Panc1 (cell line): ENCODE measurements around the gene SHOC1. TPM values are rescaled to one million over a fixed set of nuclear protein-coding genes. Genes with fewer than 3 reads are reported as not detected.

Experiments used
- ATAC-seq: fragments of 200-7000 bp; cut with Tn5 transposase; 2 replicates; pipeline ENCODE4 v1.9.1; 2020; ENCODE audit warnings: mild to moderate bottlenecking, moderate library complexity
- BruUV-seq: library from RNA; stranded (reverse); fragments of 400-500 nt; replicated peaks from 2 replicates; lab custom pipeline; 2021; lab: Mats Ljungman, UMichigan
- CTCF ChIA-PET: fragments of 300-600 bp; sonication (Branson Sonifier 250); formaldehyde crosslinking; loops from one replicate; lab custom pipeline; 2022; ENCODE audit warnings: antibody characterized with exemption; lab: Charles Lee
- POLR2A ChIA-PET: fragments of 300-600 bp; sonication (Branson Sonifier 250); formaldehyde crosslinking; loops from one replicate; lab custom pipeline; 2022; ENCODE audit warnings: antibody characterized with exemption; lab: Charles Lee
- DNase-seq: peaks from one replicate; pipeline ENCODE4 v3.0.0-alpha.2; 2010; ENCODE audit warnings: low read depth, low spot score
- H3K27ac ChIP-seq: 2 replicates; pipeline ENCODE4 v1.5.1; 2011; ENCODE audit warnings: mild to moderate bottlenecking, low read length, inconsistent platforms
- H3K27me3 ChIP-seq: fragments of 200-500 bp; sonication (Bioruptor generic); 2 replicates; pipeline ENCODE4 v1.6.0; 2014; ENCODE audit warnings: low read length, inconsistent platforms; ENCODE audit not compliant: control insufficient read depth, insufficient read depth
- H3K36me3 ChIP-seq: fragments of 200-500 bp; sonication (Bioruptor generic); 2 replicates; pipeline ENCODE4 v1.5.1; 2014; ENCODE audit warnings: inconsistent platforms, mild to moderate bottlenecking, low read length, moderate library complexity; ENCODE audit not compliant: control insufficient read depth, insufficient read depth
- H3K4me1 ChIP-seq: 2 replicates; pipeline ENCODE4 v1.5.1; 2011; ENCODE audit warnings: inconsistent platforms, mild to moderate bottlenecking, low read length, moderate library complexity; ENCODE audit not compliant: control insufficient read depth, insufficient read depth
- H3K4me3 ChIP-seq, 2 experiments: 2 replicates each; pipeline ENCODE4 v1.5.1; 2011 to 2012; ENCODE audit warnings: low read depth in 2 of 2, low read length in 2 of 2, mild to moderate bottlenecking in 2 of 2, inconsistent platforms in 1 of 2, moderate library complexity in 1 of 2
- H3K9me3 ChIP-seq: fragments of 200-500 bp; sonication (Bioruptor generic); 2 replicates; pipeline ENCODE4 v1.5.1; 2014; ENCODE audit warnings: low read depth, mild to moderate bottlenecking, inconsistent platforms, low read length, moderate library complexity; ENCODE audit not compliant: control insufficient read depth, insufficient read depth
- POLR2AphosphoS5 ChIP-seq: IDR thresholded peaks from 2 replicates; pipeline ENCODE4 v1.6.1; 2012; ENCODE audit warnings: mild to moderate bottlenecking, low read depth, low read length, moderate library complexity
- SIN3A ChIP-seq: IDR thresholded peaks from 2 replicates; pipeline ENCODE4 v1.6.1; 2012; ENCODE audit warnings: low read depth, mild to moderate bottlenecking, low read length, moderate library complexity, borderline replicate concordance; ENCODE audit not compliant: insufficient read depth
- TCF7L2 ChIP-seq: IDR thresholded peaks from 2 replicates; pipeline ENCODE4 v1.6.1; 2011; ENCODE audit warnings: mild to moderate bottlenecking, low read depth, low read length, inconsistent platforms
- in situ Hi-C: cut with HindIII; loops from 2 replicates; pipeline ENCODE4 v1.10.0; 2016; ENCODE audit warnings: low sequenced_read_pairs, low pct_unique_long_range_greater_than_20kb
- intact Hi-C: fragments of 100-400 bp; cut with micrococcal nuclease; formaldehyde crosslinking; loops from one replicate; pipeline ENCODE4 v1.10.0; 2022; ENCODE audit not compliant: unreplicated experiment
- total RNA-seq: library from RNA; stranded (reverse); gene quantifications from one replicate; pipeline ENCODE4 v1.2.1, GENCODE V29; 2021; ENCODE audit not compliant: unreplicated experiment
- TF ChIP-seq, protein P1 (sequence below): fragments of 450-650 bp; IDR thresholded peaks from 2 replicates; pipeline ENCODE4 v1.5.1; 2017; ENCODE audit warnings: mild to moderate bottlenecking
- TF ChIP-seq, protein P2 (sequence below), 2 experiments: IDR thresholded peaks; 2 replicates each; pipeline ENCODE4 v1.6.1; 2011 to 2012; ENCODE audit warnings: low read depth in 2 of 2, control low read depth in 1 of 2, low read length in 1 of 2, mild to moderate bottlenecking in 1 of 2, moderate library complexity in 1 of 2; ENCODE audit not compliant: insufficient read depth in 1 of 2

SHOC1 gene
- total RNA-seq, 1 experiment from 2014 or later, result 0.10 TPM

DNA sequence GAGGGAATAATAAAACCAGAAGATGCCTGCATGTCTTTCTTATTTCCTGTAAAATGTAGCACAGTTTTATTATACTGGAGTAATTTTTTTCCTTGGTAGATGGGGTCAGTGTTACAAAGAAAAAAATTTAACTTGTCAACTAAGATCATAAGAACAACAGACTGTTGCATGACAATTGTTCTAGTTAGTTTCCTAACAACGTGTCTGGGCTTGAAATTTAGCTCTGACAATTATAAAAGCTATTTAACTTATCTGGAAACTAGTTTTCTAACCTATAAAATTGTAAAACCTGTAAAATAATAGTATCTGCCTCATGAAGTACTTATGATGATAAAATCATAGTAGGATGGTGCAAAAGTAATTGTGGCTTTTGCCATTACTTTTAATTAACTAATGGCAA lies 4.9 kb downstream of the SHOC1 start:
- intact Hi-C loops (no loop called here), in situ Hi-C loops (no loop called here)
- DNase-seq, result no peak
- no peak overlapping the region for H3K27ac ChIP-seq
- no peaks in the 10 kb centered on the region for H3K36me3 ChIP-seq
- no peaks in the 10 kb centered on the region for H3K4me1 ChIP-seq
- H3K9me3 ChIP-seq, result no peaks in the 10 kb centered on the region
- no peak overlapping the region for H3K4me3 ChIP-seq
- ChIA-PET CTCF (no interaction called here), POLR2A (no interaction called here)
- TF ChIP-seq TCF7L2 (no peak), SIN3A (no peak), POLR2AphosphoS5 (no peak)
- TF ChIP-seq, protein P1, sequence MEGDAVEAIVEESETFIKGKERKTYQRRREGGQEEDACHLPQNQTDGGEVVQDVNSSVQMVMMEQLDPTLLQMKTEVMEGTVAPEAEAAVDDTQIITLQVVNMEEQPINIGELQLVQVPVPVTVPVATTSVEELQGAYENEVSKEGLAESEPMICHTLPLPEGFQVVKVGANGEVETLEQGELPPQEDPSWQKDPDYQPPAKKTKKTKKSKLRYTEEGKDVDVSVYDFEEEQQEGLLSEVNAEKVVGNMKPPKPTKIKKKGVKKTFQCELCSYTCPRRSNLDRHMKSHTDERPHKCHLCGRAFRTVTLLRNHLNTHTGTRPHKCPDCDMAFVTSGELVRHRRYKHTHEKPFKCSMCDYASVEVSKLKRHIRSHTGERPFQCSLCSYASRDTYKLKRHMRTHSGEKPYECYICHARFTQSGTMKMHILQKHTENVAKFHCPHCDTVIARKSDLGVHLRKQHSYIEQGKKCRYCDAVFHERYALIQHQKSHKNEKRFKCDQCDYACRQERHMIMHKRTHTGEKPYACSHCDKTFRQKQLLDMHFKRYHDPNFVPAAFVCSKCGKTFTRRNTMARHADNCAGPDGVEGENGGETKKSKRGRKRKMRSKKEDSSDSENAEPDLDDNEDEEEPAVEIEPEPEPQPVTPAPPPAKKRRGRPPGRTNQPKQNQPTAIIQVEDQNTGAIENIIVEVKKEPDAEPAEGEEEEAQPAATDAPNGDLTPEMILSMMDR, result no peak
- TF ChIP-seq, protein P2, sequence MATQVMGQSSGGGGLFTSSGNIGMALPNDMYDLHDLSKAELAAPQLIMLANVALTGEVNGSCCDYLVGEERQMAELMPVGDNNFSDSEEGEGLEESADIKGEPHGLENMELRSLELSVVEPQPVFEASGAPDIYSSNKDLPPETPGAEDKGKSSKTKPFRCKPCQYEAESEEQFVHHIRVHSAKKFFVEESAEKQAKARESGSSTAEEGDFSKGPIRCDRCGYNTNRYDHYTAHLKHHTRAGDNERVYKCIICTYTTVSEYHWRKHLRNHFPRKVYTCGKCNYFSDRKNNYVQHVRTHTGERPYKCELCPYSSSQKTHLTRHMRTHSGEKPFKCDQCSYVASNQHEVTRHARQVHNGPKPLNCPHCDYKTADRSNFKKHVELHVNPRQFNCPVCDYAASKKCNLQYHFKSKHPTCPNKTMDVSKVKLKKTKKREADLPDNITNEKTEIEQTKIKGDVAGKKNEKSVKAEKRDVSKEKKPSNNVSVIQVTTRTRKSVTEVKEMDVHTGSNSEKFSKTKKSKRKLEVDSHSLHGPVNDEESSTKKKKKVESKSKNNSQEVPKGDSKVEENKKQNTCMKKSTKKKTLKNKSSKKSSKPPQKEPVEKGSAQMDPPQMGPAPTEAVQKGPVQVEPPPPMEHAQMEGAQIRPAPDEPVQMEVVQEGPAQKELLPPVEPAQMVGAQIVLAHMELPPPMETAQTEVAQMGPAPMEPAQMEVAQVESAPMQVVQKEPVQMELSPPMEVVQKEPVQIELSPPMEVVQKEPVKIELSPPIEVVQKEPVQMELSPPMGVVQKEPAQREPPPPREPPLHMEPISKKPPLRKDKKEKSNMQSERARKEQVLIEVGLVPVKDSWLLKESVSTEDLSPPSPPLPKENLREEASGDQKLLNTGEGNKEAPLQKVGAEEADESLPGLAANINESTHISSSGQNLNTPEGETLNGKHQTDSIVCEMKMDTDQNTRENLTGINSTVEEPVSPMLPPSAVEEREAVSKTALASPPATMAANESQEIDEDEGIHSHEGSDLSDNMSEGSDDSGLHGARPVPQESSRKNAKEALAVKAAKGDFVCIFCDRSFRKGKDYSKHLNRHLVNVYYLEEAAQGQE (IDR thresholded peaks at IDR 0.05; ENCODE audit: insufficient read depth in 1 of 2, low read depth in 2 of 2, low read length in 1 of 2), result no peak
- no TSS peak for BruUV-seq
- no peak for ATAC-seq
- H3K27me3 ChIP-seq, result no peaks in the 10 kb centered on the region

DNA sequence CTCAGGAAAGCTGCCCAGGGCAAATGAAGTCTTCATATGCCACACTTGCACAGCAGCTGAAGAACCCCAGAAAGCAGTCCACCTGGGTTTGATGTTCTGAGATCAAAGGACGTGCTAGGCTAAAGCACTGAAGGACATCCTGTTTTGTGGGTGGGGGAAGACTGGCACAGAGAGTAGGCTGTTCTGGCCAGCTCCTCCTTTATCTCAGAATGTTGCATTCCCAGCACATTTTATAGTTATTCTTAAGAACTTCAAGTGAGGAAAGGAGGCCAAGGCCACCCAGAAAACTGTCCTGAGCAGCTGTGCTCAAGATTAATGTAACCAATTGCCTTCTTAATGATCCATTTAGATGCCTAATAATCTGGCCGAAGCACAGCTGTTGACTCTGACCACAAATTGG lies 10.9 kb downstream of the SHOC1 start:
- intact Hi-C loops (no loop called here), in situ Hi-C loops (no loop called here)
- H3K27ac ChIP-seq, result no peak overlapping the region
- H3K4me1 ChIP-seq, result no peaks in the 10 kb centered on the region
- H3K4me3 ChIP-seq, result no peak overlapping the region
- ChIA-PET CTCF (no interaction called here), POLR2A (no interaction called here)
- BruUV-seq, result no TSS peak
- no peaks in the 10 kb centered on the region for H3K9me3 ChIP-seq
- H3K27me3 ChIP-seq, result no peaks in the 10 kb centered on the region
- TF ChIP-seq POLR2AphosphoS5 (no peak), TCF7L2 (no peak), SIN3A (no peak)
- TF ChIP-seq, protein P2 (IDR thresholded peaks at IDR 0.05; ENCODE audit: insufficient read depth in 1 of 2, low read depth in 2 of 2, low read length in 1 of 2), result no peak
- TF ChIP-seq, protein P1, result no peak
- no peak for DNase-seq
- no peak for ATAC-seq
- H3K36me3 ChIP-seq, result no peaks in the 10 kb centered on the region
